SK-MEL-5 (cell line): ENCODE data around the gene SYNE1. TPM values are rescaled to one million over a fixed set of nuclear protein-coding genes. Genes with fewer than 3 reads are reported as not detected.

Experiments used
- DNase-seq: peaks from one replicate; pipeline ENCODE4 v3.0.0-alpha.2; 2016; ENCODE audit warnings: low read depth, low spot score
- in situ Hi-C: cut with HindIII; loops from 2 replicates; pipeline ENCODE4 v1.10.0; 2016; ENCODE audit warnings: low sequenced_read_pairs, high pct_unique_total_duplicates, low pct_unique_long_range_greater_than_20kb
- total RNA-seq: library from RNA; depleted of rRNA; stranded (reverse); fragments of >200 nt; shearing (Covaris generic); gene quantifications from 2 replicates; pipeline ENCODE4 v1.2.3, GENCODE V29; 2014

SYNE1 gene
- total RNA-seq, 1 experiment from 2014 or later = 25.5 TPM

- DNase-seq = no peak
- in situ Hi-C loops = no loop called here
Observed at GRCh38 chr6:152265651-152266050, 371.5 kb downstream of the SYNE1 start.

- DNase-seq = no peak
- in situ Hi-C loops = no loop called here
Observed at GRCh38 chr6:152263582-152263981, 373.6 kb downstream of the SYNE1 start.

GRCh38 chr6:152261179-152261578 lies 376.0 kb downstream of the SYNE1 start:
- in situ Hi-C loops = no loop called here
- no peak for DNase-seq

GRCh38 chr6:152259234-152259633 lies 377.9 kb downstream of the SYNE1 start:
- in situ Hi-C loops = no loop called here

GRCh38 chr6:152257581-152257980 lies 379.6 kb downstream of the SYNE1 start:
- no peak for DNase-seq
- in situ Hi-C loops = no loop called here

More at GRCh38 chr6:152259234-152259633, 377.9 kb downstream of the SYNE1 start:
- no peak for DNase-seq

GRCh38 chr6:152250127-152250526 lies 387.0 kb downstream of the SYNE1 start:
- DNase-seq = no peak
- in situ Hi-C loops = no loop called here

GRCh38 chr6:152248980-152249379 lies 388.2 kb downstream of the SYNE1 start:
- in situ Hi-C loops = no loop called here
- DNase-seq = no peak

- in situ Hi-C loops = no loop called here
- DNase-seq = peak; percentile 5
Observed at GRCh38 chr6:152246554-152247337, 390.4 kb downstream of the SYNE1 start.

GRCh38 chr6:152244998-152245630 lies 392.0 kb downstream of the SYNE1 start:
- DNase-seq = no peak
- in situ Hi-C loops = no loop called here

GRCh38 chr6:152241013-152241766 lies 396.0 kb downstream of the SYNE1 start:
- in situ Hi-C loops = no loop called here
- DNase-seq = no peak

GRCh38 chr6:152240436-152240835 lies 396.7 kb downstream of the SYNE1 start:
- in situ Hi-C loops = no loop called here
- no peak for DNase-seq

- in situ Hi-C loops = no loop called here
- DNase-seq = no peak
Observed at GRCh38 chr6:152236370-152237097, 400.6 kb downstream of the SYNE1 start.

GRCh38 chr6:152233547-152234320 lies 403.4 kb downstream of the SYNE1 start:
- in situ Hi-C loops = no loop called here
- no peak for DNase-seq

GRCh38 chr6:152232501-152233151 lies 404.5 kb downstream of the SYNE1 start:
- no peak for DNase-seq
- in situ Hi-C loops = no loop called here

- no peak for DNase-seq
- in situ Hi-C loops = no loop called here
Observed at GRCh38 chr6:152229330-152229729, 407.8 kb downstream of the SYNE1 start.

GRCh38 chr6:152226119-152226518 lies 411.0 kb downstream of the SYNE1 start:
- no peak for DNase-seq
- in situ Hi-C loops = no loop called here
